ENCODE measurements around the gene RARRES2. TPM values are rescaled to one million over a fixed set of nuclear protein-coding genes. Genes with fewer than 3 reads are reported as not detected.

RARRES2 gene
- total and polyA plus RNA-seq, 2 of the 13 experiments (the other 11 are each of a cell fraction or from before 2014, with no cell fraction given) = 134 to 172 TPM

GRCh38 chr7:150378115-150378852 lies 36.9 kb upstream of the RARRES2 start (continued):
- TF ChIP-seq SOX13 (IDR thresholded peaks at IDR 0.05) (peak; percentile 29; the same call in 1 of the 2 replicates), SOX13 (CRISPR knock-in tag; conservative IDR thresholded peaks at IDR 0.05 in 1 of 2, IDR thresholded peaks at IDR 0.05 in 1 of 2) (peak in 1 of 2 experiments; percentile 42; a peak in 1 of 4 replicates), SATB2 (CRISPR knock-in tag; IDR thresholded peaks at IDR 0.05) (no peak), HNRNPH1 (optimal IDR thresholded peaks at IDR 0.05; ENCODE audit: low read depth, low read length) (peak; percentile 59), ZBTB49 (CRISPR knock-in tag; IDR thresholded peaks at IDR 0.05; ENCODE audit: borderline replicate concordance) (no peak), GFI1 (CRISPR knock-in tag; IDR thresholded peaks at IDR 0.05; ENCODE audit: borderline replicate concordance) (0 out of 2 replicates have a peak, but pooled peaks have one; percentile 23), ZBTB1 (CRISPR knock-in tag; IDR thresholded peaks at IDR 0.05; ENCODE audit: borderline replicate concordance) (no peak), POLR2A (IDR thresholded peaks at IDR 0.05; ENCODE audit: insufficient read depth in 1 of 2, low read depth in 2 of 2, low read length in 2 of 2) (peak; percentile 56 to 58; a peak in 3 of 4 replicates), NCOA1 (CRISPR knock-in tag; IDR thresholded peaks at IDR 0.05) (no peak), ZNF318 (CRISPR knock-in tag; IDR thresholded peaks at IDR 0.05) (no peak), PRPF4 (IDR thresholded peaks at IDR 0.05; ENCODE audit: low read depth, low read length, poor library complexity, severe bottlenecking) (no peak), KMT2B (CRISPR knock-in tag; IDR thresholded peaks at IDR 0.05) (no peak; the same call in 1 of the 2 replicates), FOXK1 (CRISPR knock-in tag; IDR thresholded peaks at IDR 0.05; ENCODE audit: borderline replicate concordance, low read depth) (peak; percentile 41; the same call in 1 of the 2 replicates)
- TF ChIP-seq, protein P1, sequence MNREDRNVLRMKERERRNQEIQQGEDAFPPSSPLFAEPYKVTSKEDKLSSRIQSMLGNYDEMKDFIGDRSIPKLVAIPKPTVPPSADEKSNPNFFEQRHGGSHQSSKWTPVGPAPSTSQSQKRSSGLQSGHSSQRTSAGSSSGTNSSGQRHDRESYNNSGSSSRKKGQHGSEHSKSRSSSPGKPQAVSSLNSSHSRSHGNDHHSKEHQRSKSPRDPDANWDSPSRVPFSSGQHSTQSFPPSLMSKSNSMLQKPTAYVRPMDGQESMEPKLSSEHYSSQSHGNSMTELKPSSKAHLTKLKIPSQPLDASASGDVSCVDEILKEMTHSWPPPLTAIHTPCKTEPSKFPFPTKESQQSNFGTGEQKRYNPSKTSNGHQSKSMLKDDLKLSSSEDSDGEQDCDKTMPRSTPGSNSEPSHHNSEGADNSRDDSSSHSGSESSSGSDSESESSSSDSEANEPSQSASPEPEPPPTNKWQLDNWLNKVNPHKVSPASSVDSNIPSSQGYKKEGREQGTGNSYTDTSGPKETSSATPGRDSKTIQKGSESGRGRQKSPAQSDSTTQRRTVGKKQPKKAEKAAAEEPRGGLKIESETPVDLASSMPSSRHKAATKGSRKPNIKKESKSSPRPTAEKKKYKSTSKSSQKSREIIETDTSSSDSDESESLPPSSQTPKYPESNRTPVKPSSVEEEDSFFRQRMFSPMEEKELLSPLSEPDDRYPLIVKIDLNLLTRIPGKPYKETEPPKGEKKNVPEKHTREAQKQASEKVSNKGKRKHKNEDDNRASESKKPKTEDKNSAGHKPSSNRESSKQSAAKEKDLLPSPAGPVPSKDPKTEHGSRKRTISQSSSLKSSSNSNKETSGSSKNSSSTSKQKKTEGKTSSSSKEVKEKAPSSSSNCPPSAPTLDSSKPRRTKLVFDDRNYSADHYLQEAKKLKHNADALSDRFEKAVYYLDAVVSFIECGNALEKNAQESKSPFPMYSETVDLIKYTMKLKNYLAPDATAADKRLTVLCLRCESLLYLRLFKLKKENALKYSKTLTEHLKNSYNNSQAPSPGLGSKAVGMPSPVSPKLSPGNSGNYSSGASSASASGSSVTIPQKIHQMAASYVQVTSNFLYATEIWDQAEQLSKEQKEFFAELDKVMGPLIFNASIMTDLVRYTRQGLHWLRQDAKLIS (CRISPR knock-in tag; IDR thresholded peaks at IDR 0.05) = peak; percentile 30; the same call in 1 of the 2 replicates

Measured in HepG2 (cell line).